HG02610 (cell line): ENCODE measurements around the gene HAS3.
"Not testable (repeated sequence)": the region's sequence is repeated elsewhere in the genome, so short reads cannot be mapped to it uniquely, and the experiment has no call there.

Experiments
- ATAC-seq: cut with Tn5 transposase; IDR thresholded peaks from one replicate; pipeline ENCODE4 v1.9.1; 2021; ENCODE audit warnings: mild to moderate bottlenecking, moderate library complexity; ENCODE audit not compliant: unreplicated experiment

The HAS3 gene

DNA sequence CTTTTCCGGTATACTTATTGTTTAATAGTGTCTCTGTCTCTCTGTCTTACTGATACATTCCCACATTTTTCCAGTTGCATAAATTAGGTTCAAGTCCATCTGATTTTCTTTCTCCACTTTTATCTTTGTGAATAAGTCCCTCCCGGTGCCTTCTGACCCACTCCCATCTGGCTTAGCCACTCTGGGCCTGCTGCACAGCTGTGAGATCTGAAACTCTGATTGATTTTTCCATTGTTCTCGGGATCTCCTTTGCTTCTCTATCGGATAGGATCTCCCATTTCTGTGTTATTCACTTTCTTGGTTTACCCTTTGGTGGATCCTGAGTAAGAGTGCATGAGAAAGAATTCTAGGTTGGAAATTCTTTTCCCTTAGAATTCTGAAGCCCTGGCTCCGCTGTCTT, 35.6 kb downstream of the HAS3 start:
- no peak for ATAC-seq

GRCh38 chr16:69141936-69142335, 36.5 kb downstream of the HAS3 start:
- ATAC-seq: no peak

GRCh38 chr16:69143116-69143515, 37.7 kb downstream of the HAS3 start:
- no peak for ATAC-seq

- ATAC-seq: no peak
Measured at GRCh38 chr16:69145658-69146057, 40.2 kb downstream of the HAS3 start.

DNA sequence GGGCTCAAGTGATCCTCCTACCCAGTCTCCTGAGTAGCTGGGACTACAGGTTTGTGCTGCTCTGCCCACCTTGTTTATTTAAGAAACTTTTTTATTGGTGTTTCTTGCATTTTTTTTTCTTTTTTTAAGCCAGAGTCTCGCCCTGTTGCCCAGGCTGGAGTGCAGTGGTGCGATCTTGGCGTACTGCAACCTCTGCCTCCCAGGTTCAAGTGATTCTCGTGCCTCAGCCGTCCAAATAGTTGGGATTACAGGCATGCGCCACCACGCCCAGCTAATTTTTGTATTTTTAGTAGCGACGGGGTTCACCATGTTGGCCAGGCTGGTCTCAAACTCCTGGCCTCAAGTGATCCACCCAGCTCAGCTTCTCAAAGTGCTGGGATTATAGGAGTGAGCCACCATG, 44.2 kb downstream of the HAS3 start:
- ATAC-seq: not testable (repeated sequence)

- no peak for ATAC-seq
Measured at GRCh38 chr16:69150146-69150865, 44.9 kb downstream of the HAS3 start.

GRCh38 chr16:69157196-69157595, 51.7 kb downstream of the HAS3 start:
- ATAC-seq: no peak

GRCh38 chr16:69160192-69160591, 54.7 kb downstream of the HAS3 start:
- ATAC-seq: no peak

DNA sequence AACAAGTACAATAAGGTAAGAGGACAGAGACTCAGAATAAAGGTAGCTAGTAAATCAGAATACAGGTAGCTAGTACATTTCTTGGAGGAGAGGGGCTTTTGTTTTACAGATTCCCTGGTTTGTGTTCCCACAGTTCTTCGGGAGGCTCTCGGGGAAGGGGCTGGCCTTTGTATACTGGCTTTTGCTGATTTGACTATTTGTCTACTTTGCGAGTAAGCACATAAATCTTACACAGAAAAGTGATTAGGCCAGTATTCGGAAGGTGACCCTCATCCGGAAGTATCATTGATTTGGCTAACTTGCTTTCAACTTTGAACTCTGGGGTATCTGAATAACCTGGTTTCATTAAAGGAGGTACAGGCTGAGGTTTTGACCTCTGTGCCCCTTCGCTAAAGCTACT, 60.1 kb downstream of the HAS3 start:
- ATAC-seq: no peak

GRCh38 chr16:69166221-69166833, 60.9 kb downstream of the HAS3 start:
- peak; percentile 48 for ATAC-seq

GRCh38 chr16:69166946-69167930, 61.8 kb downstream of the HAS3 start:
- no peak for ATAC-seq
